Tibial nerve (tissue), 4 donors: ENCODE data around the gene NR2F6.

Experiments used
- EP300 ChIP-seq, 2 donors: sonication (generic); formaldehyde crosslinking; IDR thresholded peaks; one replicate each; pipeline ENCODE4 v1.6.1; 2017; ENCODE audit warnings: antibody characterized with exemption in 2 of 2, mild to moderate bottlenecking in 1 of 2
- TF ChIP-seq, protein P1 (sequence below), 5 experiments: fragments of 200-600 bp in 3 of 5; fragments of 450-650 bp in 2 of 5; sonication (generic) in 3 of 5; IDR thresholded peaks; one replicate each; pipeline ENCODE4 v1.5.1; 2016 to 2019; ENCODE audit warnings: antibody characterized with exemption in 5 of 5, mild to moderate bottlenecking in 3 of 5, moderate library complexity in 2 of 5

DNA sequence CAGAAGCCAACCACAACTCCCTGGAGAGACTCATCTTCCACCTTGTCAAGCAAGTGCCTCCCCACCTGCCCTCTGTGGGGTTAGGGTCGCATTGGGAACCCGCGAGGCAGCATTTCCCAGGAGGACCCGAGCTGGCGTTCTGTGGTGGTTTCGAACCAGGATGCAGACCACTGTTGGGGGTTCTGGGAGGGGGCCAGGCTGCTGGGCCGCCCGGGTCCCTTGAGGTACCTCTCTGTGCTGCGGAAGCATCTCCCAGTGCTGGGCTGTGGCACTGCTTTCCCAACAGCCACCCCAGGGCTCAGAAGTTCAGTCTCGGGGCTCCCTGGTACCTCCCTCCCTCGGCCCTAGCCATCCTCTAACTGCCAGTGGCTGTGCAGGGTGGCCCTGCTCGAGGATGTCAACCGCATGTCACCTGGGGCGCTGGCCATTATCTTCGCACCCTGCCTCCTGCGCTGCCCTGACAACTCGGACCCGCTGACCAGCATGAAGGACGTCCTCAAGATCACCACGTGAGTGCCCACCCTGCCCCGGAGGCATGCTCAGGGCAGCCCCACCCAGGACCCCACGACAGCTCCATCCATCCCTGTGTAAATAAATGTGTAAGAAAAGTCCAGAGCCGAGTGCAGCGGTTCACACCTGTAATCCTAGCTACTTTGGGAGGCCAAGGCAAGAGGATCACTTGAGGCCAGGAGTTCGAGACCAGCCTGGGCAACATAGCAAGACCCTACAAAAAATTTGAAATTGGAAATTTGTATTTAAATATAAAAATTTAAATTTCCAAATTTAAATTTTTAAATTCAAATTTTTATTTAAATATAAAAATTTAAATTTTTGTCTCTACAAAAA is 38.8 kb downstream of the NR2F6 start:
- TF ChIP-seq, protein P1, sequence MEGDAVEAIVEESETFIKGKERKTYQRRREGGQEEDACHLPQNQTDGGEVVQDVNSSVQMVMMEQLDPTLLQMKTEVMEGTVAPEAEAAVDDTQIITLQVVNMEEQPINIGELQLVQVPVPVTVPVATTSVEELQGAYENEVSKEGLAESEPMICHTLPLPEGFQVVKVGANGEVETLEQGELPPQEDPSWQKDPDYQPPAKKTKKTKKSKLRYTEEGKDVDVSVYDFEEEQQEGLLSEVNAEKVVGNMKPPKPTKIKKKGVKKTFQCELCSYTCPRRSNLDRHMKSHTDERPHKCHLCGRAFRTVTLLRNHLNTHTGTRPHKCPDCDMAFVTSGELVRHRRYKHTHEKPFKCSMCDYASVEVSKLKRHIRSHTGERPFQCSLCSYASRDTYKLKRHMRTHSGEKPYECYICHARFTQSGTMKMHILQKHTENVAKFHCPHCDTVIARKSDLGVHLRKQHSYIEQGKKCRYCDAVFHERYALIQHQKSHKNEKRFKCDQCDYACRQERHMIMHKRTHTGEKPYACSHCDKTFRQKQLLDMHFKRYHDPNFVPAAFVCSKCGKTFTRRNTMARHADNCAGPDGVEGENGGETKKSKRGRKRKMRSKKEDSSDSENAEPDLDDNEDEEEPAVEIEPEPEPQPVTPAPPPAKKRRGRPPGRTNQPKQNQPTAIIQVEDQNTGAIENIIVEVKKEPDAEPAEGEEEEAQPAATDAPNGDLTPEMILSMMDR (IDR thresholded peaks at IDR 0.05): no peak
- TF ChIP-seq EP300 (IDR thresholded peaks at IDR 0.05): no peak
